ES-I3 (cell line): ENCODE data around the gene FAM131C.

ENCODE experiments used
- H3K36me3 ChIP-seq: 2 replicates; pipeline ENCODE4 v1.6.1; 2013; ENCODE audit warnings: mild to moderate bottlenecking, low read length, control low read depth, moderate library complexity; ENCODE audit not compliant: insufficient read depth
- H3K4me1 ChIP-seq: 2 replicates; pipeline ENCODE4 v1.6.1; 2013; ENCODE audit warnings: mild to moderate bottlenecking, control low read depth, low read length; ENCODE audit not compliant: insufficient read depth
- H3K9ac ChIP-seq: 2 replicates; pipeline ENCODE4 v1.6.1; 2013; ENCODE audit warnings: low read depth, mild to moderate bottlenecking, low read length, moderate library complexity
- H3K9me3 ChIP-seq: 2 replicates; pipeline ENCODE4 v1.6.1; 2013; ENCODE audit warnings: mild to moderate bottlenecking, low read length, moderate library complexity; ENCODE audit not compliant: control insufficient read depth, insufficient read depth

FAM131C gene

DNA sequence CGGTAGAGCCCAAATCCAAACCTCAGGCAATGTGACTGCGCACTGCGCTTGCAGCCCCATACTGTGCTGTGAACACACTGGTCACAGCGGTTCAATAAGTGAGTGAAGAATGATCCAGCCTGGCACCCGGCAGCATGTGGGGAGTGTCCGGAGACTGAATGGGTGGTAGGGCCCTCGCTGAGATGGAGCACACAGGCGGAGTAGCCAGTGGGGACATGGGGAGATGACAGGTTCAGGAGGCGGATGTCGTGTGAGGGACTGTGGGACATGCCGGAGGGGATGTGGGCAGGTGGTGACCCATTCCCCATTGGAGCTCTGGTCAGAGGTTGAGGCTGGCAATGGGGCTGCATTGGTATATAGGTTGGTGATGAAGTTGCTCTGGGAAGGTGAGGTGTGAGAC lies 63.8 kb downstream of the FAM131C start:
- Histone ChIP-seq H3K4me1 (peaks cover 13% of the 10 kb centered on the region), H3K36me3 (no peaks in the 10 kb centered on the region), H3K9me3 (no peaks in the 10 kb centered on the region), H3K9ac (no peak overlapping the region)

DNA sequence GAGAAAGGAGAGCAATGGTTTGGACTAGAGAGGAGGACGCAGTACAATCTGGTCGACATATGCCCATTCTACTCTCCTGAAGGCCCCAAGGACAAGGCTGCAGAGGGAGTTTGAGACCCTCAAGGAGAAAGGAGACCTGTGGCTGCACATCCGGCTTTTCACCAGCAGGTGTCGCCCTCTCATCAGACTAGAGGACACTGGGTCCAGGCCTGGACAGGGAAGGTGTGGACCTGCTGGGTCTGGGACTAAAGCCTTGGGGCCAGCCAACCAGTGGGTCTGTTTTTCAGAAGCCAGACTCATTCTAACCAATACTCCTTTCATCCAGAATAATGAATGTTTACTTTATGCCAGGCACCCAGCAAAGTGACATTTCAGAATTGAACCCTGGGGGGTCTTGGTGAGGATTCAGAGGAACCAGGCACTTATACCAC lies 64.4 kb downstream of the FAM131C start:
- H3K36me3 ChIP-seq: no peaks in the 10 kb centered on the region
- peaks cover 9% of the 10 kb centered on the region for H3K4me1 ChIP-seq
- H3K9ac ChIP-seq: no peak overlapping the region
- no peaks in the 10 kb centered on the region for H3K9me3 ChIP-seq
